DMS 273 (cell line): ENCODE results near the gene ADARB2.
"Not testable (repeated sequence)": the region's sequence is repeated elsewhere in the genome, so short reads cannot be mapped to it uniquely, and the experiment has no call there.

Experiments used
- DNase-seq: peaks from one replicate; lab custom pipeline; 2025; ENCODE audit not compliant: unreplicated experiment; lab: John Stamatoyannopoulos, UW

Gene ADARB2

DNA sequence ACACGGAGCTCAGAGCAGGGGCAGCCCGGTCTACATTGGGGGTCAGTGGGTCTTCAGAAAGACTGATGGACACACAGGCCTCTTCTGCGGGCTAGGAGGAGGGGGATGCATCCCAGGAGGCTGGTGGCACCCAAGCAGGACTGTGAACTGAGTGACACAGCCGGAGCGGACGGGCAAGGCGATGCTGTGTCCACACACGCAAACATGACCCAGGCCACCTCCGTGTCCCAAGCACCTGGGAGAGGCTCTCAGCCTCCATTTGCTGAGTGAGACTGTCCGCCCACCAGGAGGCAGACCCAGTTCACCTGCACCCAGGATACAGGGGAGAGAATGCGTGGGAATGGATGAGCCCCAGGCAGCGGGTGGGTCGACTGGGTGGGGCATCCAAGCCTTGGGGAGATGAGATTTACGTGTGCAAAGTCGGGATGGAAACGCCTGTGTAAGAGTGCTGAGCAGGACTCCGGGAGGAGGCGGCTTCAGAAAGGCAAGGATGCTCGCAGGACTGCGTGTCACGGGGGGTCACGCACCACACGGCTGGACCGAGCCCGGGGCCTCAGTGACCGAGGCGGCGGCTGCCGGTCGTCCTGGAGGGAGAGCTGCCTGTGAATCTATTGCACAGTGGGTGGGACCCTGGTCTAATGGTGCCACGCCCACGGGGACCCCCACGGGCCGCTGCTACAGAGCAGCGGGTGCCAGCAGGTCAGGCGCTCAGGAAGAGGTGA, 262.8 kb downstream of the ADARB2 start:
- DNase-seq = no peak

DNA sequence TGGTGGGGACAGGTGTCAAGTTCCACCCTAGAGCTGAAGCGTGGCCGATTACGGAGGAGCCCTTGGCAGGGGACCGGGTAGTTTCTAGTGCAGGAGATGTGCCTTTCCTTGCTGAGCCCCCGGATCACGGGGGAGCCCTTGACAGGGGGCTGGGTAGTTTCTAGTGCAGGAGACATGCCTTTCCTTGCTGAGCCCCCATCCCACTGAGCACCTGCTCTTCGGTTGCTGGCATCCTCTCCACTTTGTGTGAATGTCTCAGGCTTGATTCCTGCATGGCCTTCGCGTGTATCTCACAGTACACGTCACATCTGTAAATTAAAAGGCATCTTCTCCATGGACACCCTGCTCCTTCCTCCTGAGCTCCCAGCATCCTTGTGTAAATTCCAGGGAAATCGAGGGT, 263.5 kb downstream of the ADARB2 start:
- no peak for DNase-seq

DNA sequence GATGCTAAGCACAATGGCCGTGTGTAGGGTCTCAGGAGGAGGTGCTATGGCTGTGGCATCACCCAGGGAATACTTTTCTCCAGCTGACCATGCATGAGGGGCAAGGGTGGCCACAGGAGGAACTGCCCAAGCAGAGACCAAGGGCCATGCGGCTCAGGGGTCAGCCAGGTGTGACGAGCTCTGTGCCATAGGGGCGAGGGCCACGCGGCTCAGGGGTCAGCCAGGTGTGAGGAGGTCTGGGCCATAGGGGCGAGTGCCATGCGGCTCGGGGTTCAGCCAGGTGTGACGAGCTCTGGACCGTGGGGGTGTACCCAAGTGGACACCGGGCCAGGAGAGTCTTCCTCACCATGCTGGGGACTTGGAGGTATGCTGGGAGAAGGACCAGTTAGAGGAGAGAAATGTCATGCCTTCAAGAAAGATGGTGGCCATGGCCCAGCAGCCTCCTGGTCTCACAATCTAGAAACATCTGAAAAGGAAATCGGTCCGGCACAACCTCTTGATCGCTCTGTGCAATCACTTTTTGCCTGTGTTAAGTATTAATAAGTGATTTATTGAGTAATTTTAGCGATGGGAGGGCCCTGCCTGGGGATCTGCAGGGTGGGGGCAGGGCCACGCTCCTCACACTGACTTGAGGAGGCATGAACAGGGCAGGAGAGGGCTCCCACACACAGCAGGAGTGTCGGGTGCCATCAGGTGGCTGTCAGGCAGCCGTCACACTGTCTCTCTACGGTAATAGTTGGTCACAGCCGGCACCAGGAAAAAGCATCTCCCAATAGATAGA, 265.0 kb downstream of the ADARB2 start:
- DNase-seq = no peak

DNA sequence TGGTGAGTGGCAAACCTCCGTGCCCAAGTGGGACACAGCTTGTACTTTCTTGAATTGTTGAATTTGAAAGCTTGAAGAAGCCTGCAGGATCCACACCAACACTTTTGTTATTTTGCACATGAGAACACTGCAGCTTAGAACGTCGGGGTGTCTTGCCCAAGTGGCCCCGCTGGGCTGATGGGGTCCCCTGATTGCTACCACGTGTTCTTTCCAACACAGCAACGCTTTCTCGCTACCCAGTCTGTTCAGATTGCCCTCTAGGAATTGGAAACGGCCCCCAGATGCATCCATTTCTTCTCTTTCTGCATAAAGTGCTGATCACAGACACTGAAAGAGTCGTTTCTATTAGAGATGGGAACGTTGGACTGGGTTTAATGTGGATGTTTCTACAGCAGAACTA, 268.5 kb downstream of the ADARB2 start:
- DNase-seq = no peak

DNA sequence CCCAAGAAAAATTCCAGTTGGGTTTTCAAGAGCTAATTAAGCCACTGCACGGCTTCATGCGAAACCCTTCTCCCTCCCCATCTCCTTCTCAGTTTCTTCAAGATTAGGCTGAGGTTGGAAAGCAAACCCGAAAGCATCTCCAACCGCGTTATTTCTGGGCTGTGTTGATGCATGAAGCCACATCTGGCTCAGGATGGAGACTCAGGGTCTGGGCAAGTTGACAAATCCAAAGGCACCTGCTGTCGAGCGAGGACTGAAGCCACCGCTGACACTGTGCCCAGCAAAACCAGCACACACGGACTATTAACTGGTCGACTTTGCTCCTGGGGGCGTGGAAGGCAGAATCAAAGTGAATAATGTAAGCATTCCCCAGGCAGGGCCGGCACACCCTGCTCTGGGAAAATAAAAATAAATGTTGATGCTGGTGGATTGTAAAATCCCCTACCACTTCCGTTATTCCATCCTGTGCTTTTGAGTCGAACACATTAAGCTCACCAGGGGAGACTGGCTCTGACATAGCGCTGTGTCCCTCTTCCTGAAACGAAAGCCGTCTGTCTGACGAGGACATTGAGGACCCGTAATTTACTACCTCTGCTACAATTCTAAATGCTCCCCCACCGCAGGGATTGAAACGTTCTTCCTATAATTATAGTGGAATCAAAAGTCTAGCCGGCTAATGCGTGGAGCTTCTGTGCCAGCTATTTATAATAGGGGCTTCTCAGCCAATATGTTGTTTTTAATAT, 269.8 kb downstream of the ADARB2 start:
- DNase-seq = no peak

DNA sequence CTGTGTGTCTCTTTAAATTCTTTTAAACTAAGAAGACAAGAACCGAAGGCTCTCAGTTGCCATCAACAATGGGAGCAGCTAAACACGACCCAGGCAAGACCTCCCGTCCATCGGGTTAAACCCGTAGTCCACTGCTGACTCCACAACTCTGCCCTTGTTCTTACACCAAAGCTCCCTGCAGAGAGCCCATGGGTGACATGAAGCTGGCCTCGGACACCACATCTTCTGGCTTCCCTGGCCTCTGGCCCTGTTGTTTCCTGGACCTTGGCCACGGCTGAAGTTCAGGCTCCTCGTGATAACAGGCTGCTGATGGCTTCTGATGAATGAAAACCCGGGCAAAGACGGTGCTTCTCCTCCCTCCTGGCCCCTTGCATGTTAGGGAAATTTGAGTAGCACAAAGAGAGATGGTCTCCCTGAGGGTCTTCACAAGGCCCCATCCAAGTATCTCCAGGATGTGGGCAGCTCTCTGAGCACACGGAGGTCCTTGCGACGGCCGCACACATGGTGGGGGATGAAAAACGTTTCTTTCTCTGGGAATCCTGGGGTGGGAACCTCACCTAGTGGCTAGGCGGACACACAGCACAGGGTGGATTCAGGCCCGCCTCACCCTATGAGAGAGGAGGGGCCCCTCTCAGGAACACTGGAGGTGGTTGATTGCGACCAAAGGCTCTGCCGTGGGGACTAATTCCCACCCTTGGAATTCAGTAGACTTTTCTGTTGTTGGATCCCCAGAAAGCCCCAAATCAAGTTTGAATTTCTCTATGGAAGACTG, 271.1 kb downstream of the ADARB2 start:
- DNase-seq = no peak

DNA sequence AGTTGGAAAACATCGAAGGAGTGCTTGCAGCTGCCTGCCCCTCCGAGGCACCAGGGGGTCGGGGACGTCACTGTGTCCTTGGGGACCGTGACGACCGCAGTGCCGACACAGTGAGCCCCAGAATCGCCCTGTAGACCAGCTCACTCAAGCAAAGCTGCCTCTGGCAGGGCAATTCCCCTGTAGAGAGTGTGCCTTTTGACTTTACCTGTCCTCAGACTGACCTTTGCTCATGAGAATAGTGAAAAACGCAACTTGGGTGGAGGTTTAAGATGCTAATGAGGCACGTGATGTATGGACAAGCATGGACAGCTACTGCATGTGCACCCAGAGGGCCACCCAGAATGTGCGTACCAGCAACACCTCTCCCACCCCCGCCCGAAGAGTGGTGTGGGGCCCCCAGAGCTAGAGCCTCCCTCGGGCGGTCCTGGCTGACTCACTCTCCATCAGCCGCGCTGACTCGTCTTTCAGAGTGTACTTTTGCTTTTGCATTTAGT, 271.9 kb downstream of the ADARB2 start:
- DNase-seq = no peak

DNA sequence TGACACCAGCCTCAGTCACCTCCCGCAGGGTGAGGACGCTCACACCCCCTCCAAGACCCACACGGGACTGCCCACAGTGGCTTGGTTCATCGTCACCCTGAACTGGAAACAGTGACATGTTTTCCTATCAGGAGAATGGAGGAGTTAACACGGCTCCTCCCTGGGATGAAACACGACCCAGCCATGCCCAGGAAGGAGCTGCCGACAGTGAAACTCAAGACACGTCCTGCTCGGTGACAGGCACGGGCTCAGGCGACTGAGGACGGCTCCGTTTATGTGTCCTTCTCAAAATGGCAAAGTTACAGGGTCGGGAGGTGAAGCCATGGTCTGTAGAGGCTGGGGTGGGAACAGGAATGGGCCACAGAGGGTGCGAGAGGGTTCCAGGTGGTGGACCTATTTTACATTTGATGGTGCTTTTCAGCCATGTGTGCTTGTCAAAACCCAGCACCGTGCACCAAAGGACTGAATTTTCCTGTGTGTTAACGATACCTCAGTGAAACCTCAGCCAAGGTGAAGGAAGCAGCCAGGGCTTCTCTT, 272.4 kb downstream of the ADARB2 start:
- DNase-seq = no peak

DNA sequence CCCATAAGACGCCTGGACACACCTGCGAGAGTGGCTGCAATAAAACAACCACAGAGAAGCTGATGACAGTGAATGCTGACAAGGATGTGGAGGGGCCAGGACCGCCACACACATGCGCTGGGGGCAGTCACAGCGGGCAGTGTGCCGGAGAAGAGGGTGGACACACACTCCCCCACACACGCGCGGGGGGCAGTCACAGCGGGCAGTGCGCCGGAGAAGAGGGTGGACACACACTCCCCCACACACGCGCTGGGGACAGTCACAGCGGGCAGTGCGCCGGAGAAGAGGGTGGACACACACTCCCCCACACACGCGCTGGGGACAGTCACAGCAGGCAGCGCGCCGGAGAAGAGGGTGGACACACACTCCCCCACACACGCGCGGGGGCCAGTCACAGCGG, 273.4 kb downstream of the ADARB2 start:
- not testable (repeated sequence) for DNase-seq

DNA sequence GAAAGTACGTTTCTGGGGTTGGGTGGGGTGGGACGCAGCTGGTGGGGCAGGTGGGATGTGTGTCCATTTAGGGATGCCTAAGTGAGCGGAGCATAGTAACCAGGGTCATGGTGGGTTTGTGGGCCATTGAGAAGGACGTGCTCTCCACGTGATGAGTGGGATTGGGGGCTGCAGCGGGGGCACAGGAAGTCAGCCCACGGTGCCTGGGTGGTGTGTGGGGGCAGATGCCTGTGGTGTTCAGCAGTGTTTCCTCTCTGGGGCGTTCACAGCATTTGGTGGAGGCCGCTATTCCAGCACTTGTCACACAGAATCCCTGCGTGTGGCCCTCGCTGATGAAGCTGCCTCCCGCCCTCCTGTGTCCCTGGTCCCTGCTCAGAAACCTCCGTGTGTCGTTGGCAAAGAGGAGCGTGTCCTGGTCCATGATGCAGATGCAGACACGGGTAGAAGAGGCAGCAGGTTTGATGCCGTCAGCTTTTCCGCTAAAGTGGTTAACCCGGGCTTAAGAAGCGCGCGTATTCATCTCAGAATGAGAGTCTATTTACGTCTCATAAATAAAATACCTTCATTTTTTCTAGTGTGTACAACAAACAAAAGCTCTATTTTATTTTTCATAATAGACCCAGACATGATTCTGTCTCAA, 274.2 kb downstream of the ADARB2 start:
- no peak for DNase-seq

DNA sequence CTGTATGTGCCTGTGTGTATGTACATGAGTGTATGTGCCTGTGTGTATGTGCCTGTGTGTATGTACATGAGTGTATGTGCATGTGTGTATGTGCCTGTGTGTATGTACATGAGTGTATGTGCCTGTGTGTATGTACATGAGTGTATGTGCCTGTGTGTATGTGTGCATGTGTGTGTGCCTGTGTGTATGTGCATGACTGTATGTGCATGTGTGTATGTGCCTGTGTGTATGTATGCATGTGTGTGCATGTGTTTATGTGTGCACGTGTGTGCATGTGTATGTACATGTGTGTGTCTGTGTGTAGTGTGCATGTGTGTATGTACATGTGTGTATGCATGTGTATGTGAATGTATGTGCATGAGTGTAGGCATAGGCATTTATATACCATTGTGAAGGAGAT, 274.8 kb downstream of the ADARB2 start:
- DNase-seq = no peak

DNA sequence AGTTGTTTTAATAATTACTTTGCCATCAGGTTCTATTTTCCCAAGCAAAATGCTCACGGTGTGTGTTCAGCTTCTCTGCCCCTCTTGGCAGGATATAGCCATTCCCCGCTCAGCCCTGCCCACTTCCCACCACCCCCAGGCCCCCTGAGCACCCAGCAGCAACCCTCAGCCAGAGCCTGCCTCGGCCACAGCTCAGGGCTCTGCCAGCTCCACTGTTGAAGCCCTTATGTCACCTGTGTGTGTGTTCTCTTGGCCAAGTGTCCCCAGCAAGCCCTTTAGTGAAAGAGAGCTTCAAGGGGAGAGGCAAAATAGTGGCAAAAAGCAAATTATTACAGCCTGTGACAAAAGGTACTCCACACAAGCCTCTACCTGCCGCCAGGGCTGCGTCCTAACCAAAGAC, 275.3 kb downstream of the ADARB2 start:
- DNase-seq = no peak

DNA sequence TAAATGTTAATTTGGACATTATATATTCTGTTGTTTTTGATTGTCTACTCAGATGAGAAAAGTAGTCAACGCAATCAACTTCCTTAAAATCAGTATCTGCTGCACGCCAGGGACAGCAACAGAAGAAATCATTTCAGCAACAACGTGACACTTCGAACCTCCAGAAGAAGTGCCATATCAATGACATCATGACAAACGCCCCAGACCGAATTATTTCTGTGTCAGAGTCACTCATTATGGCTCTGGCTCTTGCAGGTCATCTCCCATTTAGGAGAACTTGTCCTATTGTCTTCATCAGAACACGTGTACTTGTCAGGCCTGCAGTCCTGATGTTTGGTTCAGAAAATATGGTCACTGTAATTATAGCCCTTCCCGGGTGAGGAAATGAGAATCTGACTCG, 276.3 kb downstream of the ADARB2 start:
- no peak for DNase-seq

DNA sequence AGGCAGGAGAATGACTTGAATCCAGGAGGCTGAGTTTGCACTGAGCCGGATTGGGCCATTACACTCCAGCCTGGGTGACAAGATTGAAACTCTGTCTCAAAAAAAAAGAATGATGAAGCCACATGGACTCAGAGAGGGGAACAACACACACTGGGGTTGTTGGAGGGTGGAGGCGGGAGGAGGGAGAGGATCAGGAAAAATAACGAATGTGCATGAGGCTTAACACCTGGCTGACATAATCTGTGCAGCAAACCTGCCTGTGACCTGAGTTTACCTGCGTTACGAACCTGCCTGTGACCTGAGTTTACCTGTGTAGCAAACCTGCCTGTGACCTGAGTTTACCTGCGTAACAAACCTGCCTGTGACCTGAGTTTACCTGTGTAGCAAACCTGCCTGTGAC, 277.7 kb downstream of the ADARB2 start:
- DNase-seq = not testable (repeated sequence)

DNA sequence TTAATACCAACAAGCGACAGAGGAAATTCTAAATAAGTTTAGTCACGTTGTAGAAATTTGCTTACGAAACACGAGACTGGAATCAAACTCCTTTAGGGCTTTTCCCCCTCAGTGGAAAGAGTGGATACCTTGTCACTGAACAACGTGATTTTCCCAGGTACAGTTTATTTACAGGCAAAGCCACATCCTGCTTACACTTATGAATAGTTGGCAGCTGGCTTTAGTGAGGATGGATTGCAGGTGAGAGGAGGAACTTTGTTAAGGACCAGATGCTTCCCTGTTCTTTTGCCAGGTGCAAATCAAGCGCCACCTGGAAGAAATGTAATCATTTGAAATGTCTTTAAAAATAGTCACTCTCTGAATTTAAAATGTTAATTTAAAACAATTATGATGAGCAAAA, 282.4 kb downstream of the ADARB2 start:
- DNase-seq = no peak

DNA sequence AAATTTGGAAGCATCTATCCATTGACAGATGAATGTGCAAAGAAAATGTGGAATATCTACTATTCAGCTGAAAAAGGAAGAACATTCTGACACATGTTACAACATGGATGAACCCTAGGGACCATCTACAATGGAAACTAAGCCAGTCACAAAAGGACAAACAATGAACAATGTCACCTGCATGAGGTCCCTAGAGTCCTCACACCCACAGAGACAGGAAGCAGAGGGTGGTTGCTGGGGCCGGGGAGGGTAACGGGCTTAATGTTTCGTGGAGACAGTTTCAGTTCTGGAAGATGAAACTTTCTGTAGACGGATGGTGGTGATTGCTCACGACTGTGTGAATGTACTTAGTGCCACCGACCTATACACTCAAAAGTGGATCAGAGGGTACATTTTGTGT, 282.9 kb downstream of the ADARB2 start:
- no peak for DNase-seq

DNA sequence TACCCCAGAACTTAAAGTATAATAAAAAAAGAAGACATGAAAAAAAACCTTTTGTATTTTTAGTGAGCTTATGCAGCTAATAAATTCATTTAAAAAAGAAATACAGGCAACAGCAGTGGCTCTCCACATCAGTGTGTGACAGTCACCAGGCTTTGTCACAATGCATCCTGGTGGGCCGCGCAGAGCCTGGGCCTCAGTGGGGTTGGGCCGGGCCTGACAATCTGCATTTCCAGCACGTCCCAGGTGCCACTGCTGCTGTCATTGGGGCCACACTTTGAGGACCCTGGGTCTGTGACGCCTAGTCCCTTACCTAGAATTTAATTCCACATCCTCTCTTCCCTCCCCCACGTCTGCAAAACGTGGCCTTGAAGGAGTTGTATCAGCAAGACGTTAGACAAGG, 284.5 kb downstream of the ADARB2 start:
- no peak for DNase-seq

DNA sequence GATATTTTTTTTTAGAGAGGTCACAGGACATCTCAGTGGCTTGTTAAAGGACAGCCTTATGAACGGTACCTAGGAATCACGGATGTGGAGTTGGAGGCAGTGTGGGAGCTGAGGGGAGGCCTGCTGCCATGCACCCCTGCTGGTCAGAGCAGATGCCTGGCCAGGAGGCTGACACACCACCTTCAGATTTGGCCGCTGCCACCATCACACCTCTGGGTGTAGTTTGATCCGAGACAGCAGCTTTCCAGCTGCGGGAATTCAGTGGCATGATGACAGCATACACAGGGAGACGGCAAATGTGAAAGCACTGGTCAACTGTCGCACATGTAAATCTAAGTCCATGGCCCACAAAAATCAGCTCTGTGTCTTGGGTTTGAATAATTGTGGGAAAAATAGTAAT, 285.4 kb downstream of the ADARB2 start:
- no peak for DNase-seq

DNA sequence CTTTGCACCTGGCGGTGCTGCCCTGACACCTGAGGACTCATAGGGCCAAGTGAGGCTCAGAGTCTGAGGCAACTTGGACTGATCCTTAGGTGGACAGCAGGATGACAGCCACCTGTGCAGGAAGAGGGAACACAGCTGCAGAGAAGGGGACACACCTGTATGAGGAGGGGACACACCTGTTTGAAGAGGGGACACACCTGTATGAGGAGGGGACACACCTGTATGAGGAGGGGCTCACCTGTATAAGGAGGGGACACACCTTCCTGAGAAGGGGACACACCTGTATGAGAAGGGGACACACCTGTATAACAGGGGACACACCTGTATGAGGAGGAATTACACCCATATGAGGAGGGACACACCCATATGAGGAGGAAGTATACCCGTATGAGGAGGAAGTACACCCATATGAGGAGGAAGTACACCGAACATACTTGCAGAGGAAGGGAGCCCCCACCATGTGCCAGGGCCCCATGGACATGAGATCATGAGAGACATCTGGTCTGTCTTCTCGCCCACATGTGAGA, 285.9 kb downstream of the ADARB2 start:
- DNase-seq = no peak

DNA sequence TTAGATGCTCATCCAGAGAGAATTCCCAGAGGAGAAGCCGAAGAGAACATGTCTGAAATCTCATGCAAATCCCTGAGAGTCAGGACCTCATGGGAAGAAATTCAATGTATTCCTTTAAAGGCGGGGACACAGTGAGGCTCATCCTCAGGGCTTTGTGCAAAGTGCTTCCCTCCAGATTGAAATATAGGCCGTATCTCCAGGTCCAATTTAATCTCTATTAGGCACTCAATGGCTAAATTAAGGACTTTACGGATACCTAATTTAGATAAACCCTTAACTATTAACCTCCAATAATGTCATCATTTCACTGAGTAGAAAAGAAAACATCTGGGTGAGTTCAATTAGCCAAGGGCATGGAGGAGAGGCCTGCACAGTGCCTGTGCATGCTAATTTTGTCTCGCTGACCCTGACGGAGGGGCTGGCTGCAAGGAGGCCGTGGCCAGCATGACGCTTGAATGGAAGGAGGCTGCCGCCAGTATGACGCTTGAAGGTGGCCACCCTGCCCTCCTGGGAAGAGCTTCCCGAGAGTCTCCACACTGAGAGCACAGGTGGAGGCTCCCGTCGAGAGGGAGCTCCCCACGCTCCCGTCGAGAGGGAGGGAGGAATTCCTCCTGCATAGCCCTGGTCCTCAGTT, 287.6 kb downstream of the ADARB2 start:
- DNase-seq = no peak
